C4-2B (cell line): ENCODE data around the gene PELI3.

Experiments used
- H3K27ac ChIP-seq: fragments of 450-650 bp; 2 replicates; pipeline ENCODE4 v1.5.1; 2017
- ZFX ChIP-seq: fragments of 450-650 bp; IDR thresholded peaks from 2 replicates; pipeline ENCODE4 v1.6.1; 2017
- TF ChIP-seq, protein P1 (sequence below): fragments of 450-650 bp; conservative IDR thresholded peaks from 2 replicates; pipeline ENCODE4 v1.5.1; 2017; ENCODE audit warnings: mild to moderate bottlenecking

PELI3 gene

DNA sequence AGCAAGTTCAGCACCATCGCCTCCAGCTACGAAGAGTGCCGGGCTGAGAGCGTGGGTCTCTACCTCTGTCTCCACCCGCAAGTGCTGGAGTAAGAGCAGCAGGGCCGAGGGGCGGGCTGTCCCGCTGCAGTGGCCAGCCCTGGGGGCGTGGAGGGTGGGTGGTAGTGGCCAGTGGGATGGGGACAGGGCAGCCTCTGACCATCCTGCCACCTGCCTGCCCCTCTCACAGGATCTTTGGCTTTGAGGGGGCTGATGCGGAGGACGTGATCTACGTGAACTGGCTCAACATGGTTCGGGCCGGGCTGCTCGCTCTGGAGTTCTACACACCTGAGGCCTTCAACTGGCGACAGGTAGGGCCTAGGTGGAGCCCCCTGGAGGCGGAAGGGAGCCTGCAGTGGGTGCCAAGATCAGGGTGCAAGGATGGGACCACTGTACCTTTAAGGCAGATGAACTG lies 28.7 kb downstream of the PELI3 start:
- H3K27ac ChIP-seq = no peak overlapping the region
- no peak for TF ChIP-seq ZFX
- TF ChIP-seq, protein P1, sequence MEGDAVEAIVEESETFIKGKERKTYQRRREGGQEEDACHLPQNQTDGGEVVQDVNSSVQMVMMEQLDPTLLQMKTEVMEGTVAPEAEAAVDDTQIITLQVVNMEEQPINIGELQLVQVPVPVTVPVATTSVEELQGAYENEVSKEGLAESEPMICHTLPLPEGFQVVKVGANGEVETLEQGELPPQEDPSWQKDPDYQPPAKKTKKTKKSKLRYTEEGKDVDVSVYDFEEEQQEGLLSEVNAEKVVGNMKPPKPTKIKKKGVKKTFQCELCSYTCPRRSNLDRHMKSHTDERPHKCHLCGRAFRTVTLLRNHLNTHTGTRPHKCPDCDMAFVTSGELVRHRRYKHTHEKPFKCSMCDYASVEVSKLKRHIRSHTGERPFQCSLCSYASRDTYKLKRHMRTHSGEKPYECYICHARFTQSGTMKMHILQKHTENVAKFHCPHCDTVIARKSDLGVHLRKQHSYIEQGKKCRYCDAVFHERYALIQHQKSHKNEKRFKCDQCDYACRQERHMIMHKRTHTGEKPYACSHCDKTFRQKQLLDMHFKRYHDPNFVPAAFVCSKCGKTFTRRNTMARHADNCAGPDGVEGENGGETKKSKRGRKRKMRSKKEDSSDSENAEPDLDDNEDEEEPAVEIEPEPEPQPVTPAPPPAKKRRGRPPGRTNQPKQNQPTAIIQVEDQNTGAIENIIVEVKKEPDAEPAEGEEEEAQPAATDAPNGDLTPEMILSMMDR = no peak; the same call in 1 of the 2 replicates

GRCh38 chr11:66497206-66497605 lies 30.5 kb downstream of the PELI3 start:
- no peak overlapping the region for H3K27ac ChIP-seq
- TF ChIP-seq, protein P1 = no peak
- no peak for TF ChIP-seq ZFX

GRCh38 chr11:66498506-66498905 lies 31.8 kb downstream of the PELI3 start:
- TF ChIP-seq, protein P1 = no peak
- no peak for TF ChIP-seq ZFX
- no peak overlapping the region for H3K27ac ChIP-seq

GRCh38 chr11:66505276-66505816 lies 38.6 kb downstream of the PELI3 start:
- TF ChIP-seq ZFX = no peak
- TF ChIP-seq, protein P1 = no peak
- H3K27ac ChIP-seq = no peak overlapping the region

DNA sequence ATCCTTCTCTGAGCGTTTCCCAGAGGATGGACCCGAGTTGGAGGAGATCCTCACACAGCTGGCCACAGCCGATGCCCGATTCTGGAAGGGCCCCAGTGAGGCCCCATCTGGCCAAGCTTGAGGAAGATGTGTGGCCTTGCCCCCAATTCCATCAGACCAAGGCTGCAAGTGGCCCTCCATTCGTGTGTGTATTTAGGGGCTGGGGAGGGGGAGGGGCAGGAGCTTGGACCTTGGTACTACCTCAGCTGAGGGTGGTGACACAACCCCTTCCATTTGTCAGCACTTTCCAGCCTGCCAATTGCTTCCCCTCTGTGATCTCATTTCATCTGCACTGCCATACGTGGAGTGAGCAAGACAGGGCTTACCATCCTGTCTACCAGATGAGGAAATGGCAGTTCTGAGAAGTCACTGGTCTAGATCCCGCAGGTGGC lies 42.4 kb downstream of the PELI3 start:
- H3K27ac ChIP-seq = no peak overlapping the region
- no peak for TF ChIP-seq ZFX
- TF ChIP-seq, protein P1 = no peak

- TF ChIP-seq ZFX = peak; percentile 86; the same call in 1 of the 2 replicates
- TF ChIP-seq, protein P1 = no peak
- H3K27ac ChIP-seq = peak within 1 kb of the TSS; percentile 66
Observed at GRCh38 chr11:66510271-66510989, 43.7 kb downstream of the PELI3 start, which contains the start of gene BBS1. Gene BBS1, plus strand, starts transcription at chr11:66510635. Its CDS starts 25 bp downstream, at chr11:66510660.

GRCh38 chr11:66510990-66511339 lies 44.3 kb downstream of the PELI3 start:
- peak overlapping the region; percentile 66 for H3K27ac ChIP-seq
- TF ChIP-seq, protein P1 = no peak
- no peak for TF ChIP-seq ZFX
